Heart left ventricle (tissue), 16 donors: ENCODE measurements around the gene WNT7A. TPM values are rescaled to one million over a fixed set of nuclear protein-coding genes. Genes with fewer than 3 reads are reported as not detected.

Experiments used
- ATAC-seq, 4 donors: fragments of 200-7000 bp; cut with Tn5 transposase; one replicate each; pipeline ENCODE4 v1.9.1; 2020 to 2022; ENCODE audit warnings: moderate library complexity in 4 of 4, mild to moderate bottlenecking in 3 of 4, moderate number of reproducible peaks in 1 of 4
- DNase-seq, 5 donors: peaks; one replicate each; pipeline ENCODE4 v3.0.0-alpha.2; 2020
- H3K27ac ChIP-seq, 12 donors: fragments of 200-600 bp; sonication (generic) in 4 of 12; one replicate each; pipeline versions ENCODE4 v1.5.0 to v1.8.0; 2016 to 2022; ENCODE audit warnings: mild to moderate bottlenecking in 2 of 12
- H3K27me3 ChIP-seq, 9 donors: fragments of 200-600 bp; sonication (generic) in 2 of 9; one replicate each; pipeline versions ENCODE4 v1.5.1 to v1.8.0; 2016 to 2022; ENCODE audit warnings: mild to moderate bottlenecking in 3 of 9
- H3K36me3 ChIP-seq, 9 donors: fragments of 200-600 bp; sonication (generic) in 2 of 9; one replicate each; pipeline versions ENCODE4 v1.5.0 to v1.8.0; 2018 to 2022; ENCODE audit warnings: mild to moderate bottlenecking in 2 of 9
- H3K4me1 ChIP-seq, 12 donors: fragments of 200-600 bp; sonication (generic) in 4 of 12; one replicate each; pipeline versions ENCODE4 v1.5.0 to v1.8.0; 2016 to 2022; ENCODE audit warnings: mild to moderate bottlenecking in 3 of 12
- H3K4me3 ChIP-seq, 12 donors: fragments of 200-600 bp; sonication (generic) in 4 of 12; one replicate each; pipeline versions ENCODE4 v1.5.0 to v1.8.0; 2017 to 2022; ENCODE audit warnings: mild to moderate bottlenecking in 9 of 12, moderate library complexity in 4 of 12
- H3K9me3 ChIP-seq, 12 donors: fragments of 200-600 bp; sonication (generic) in 4 of 12; one replicate each; pipeline versions ENCODE4 v1.5.0 to v1.8.0; 2016 to 2022; ENCODE audit warnings: mild to moderate bottlenecking in 1 of 12
- POLR2A ChIP-seq, 2 donors: fragments of 450-650 bp; IDR thresholded peaks; one replicate each; pipeline ENCODE4 v1.6.1; 2017; ENCODE audit warnings: antibody characterized with exemption in 2 of 2, mild to moderate bottlenecking in 2 of 2, moderate library complexity in 2 of 2
- WGBS, 4 donors: extraction: QIAGEN DNeasy Blood & Tissue Kit in 2 of 4; methylation state at CpG; one replicate each; pipeline versions ENCODE4 v1.1.5 to v1.1.7; 2013 to 2018; 5-methylcytosine and 5-hydroxymethylcytosine counted together
- intact Hi-C, 10 donors: fragments of 100-400 bp; cut with DNase I; formaldehyde crosslinking; loops; one replicate each; pipeline versions ENCODE4 v1.11.1 to v1.14.2; 2022
- polyA plus RNA-seq, 2 donors: library from polyadenylated mRNA; stranded (reverse); fragments of 200-250 nt; gene quantifications; one replicate each; pipeline ENCODE4 v1.2.3, GENCODE V29; 2013
- total RNA-seq, 9 donors: library from RNA; depleted of rRNA in 2 of 9; stranded (reverse); fragments of >200 nt in 2 of 9; fragmentation: NEBNext Ultra II Directional in 3 of 9; extraction: Animal tissue kit (Norgen Biotek cat#: 25700) in 3 of 9; gene quantifications; one replicate each; pipeline versions ENCODE4 v1.1.0 to v1.2.4, GENCODE V29; 2016 to 2023
- TF ChIP-seq, protein P1 (sequence below), 12 donors: fragments of 200-600 bp; sonication (generic) in 4 of 12; IDR thresholded peaks; one replicate each; pipeline versions ENCODE4 v1.5.0 to v1.8.0; 2018 to 2022; ENCODE audit warnings: antibody characterized with exemption in 12 of 12, mild to moderate bottlenecking in 5 of 12
- donor health status: ischemic (EF 13 %, LVEDD 7.1; RV severe dilation, severe dysfunction).
- donor health status: healthy with polysubstance abuse.
- donor health status: DM: no; HTN: yes; CAD: no.
- donor health status: DM: no; HTN: no; CAD: no.
- donor health status: ischemic (EF 25% LVEDD 6.9; RV normal size, moderate dysfunction).
- donor health status: ischemic (EF 25% LVEDD 5.7; RV mildly dilated, moderate dysfunction).
- donor health status: healthy.
- donor health status: DM: yes; HTN: yes; CAD: no.
- donor health status: ischemic (EF 35%, LVEDD 5.7; RV mildly dilated, moderate dysfunction).
- donor health status: nonischemic (EF 11% LVEDD 7.7; RV severe dilation, severe dysfunction).
- donor health status: DM: yes; HTN: yes; CAD: no.
- donor health status: PGD.
- donor health status: ischemic (EF 29% LVEDD 5.4; RV normal size, mild dysfunction).
- donor health status: nonischemic (EF 23%, LVEDD 6.1; RV moderate dilation, normal function).

The WNT7A gene
- total and polyA plus RNA-seq, 11 donors: not detected

DNA sequence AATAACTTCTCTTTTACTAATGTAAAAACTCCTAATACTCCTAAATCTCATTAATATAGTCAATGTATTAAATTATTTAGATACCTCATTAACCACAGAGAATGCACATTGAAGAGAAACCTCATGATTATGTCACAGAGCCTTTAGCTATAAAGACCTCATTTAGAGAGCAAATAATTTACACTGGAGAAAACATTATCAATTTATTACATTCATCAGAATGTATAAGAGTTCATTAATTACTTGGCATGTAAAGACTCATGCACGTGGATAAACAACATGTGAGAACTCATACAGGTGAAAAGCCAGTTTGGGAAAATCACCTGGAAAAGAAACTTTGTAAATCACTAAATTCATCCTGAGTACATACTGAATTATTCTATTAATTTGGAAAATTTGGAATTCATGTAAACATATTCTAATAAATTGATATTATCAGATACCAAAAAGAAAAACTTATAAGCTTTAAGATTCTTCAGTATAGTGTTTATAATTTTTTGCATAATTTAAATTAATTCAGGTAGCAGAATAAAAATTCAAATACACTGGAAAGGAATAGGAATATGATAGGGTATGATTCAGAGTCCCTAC lies 22.9 kb upstream of the WNT7A start:
- Histone ChIP-seq H3K4me3 (no peak overlapping the region), H3K9me3 (peaks cover 0 to 86% (median 70%) of the 10 kb centered on the region in 12 donors), H3K27ac (no peak overlapping the region), H3K36me3 (no peaks in the 10 kb centered on the region), H3K27me3 (no peaks in the 10 kb centered on the region), H3K4me1 (no peaks in the 10 kb centered on the region)
- ATAC-seq: no peak
- 37 to 61% (median 53%) methylated on average over 1 of the region's 1 CpG for WGBS, 4 donors
- TF ChIP-seq, protein P1, sequence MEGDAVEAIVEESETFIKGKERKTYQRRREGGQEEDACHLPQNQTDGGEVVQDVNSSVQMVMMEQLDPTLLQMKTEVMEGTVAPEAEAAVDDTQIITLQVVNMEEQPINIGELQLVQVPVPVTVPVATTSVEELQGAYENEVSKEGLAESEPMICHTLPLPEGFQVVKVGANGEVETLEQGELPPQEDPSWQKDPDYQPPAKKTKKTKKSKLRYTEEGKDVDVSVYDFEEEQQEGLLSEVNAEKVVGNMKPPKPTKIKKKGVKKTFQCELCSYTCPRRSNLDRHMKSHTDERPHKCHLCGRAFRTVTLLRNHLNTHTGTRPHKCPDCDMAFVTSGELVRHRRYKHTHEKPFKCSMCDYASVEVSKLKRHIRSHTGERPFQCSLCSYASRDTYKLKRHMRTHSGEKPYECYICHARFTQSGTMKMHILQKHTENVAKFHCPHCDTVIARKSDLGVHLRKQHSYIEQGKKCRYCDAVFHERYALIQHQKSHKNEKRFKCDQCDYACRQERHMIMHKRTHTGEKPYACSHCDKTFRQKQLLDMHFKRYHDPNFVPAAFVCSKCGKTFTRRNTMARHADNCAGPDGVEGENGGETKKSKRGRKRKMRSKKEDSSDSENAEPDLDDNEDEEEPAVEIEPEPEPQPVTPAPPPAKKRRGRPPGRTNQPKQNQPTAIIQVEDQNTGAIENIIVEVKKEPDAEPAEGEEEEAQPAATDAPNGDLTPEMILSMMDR (IDR thresholded peaks at IDR 0.05): no peak
- TF ChIP-seq POLR2A (IDR thresholded peaks at IDR 0.05): no peak
- DNase-seq: no peak
- intact Hi-C loops: no loop called here

GRCh38 chr3:13901935-13902584 lies 22.2 kb upstream of the WNT7A start:
- H3K9me3 ChIP-seq: peaks cover 0 to 79% (median 66%) of the 10 kb centered on the region in 12 donors
- H3K27me3 ChIP-seq: no peaks in the 10 kb centered on the region
- no peaks in the 10 kb centered on the region for H3K36me3 ChIP-seq
- WGBS, 4 donors: 61 to 66% (median 64%) methylated on average over 1 of the region's 1 CpG
- no peak for ATAC-seq
- intact Hi-C loops: no loop called here
- H3K4me3 ChIP-seq: no peak overlapping the region
- H3K27ac ChIP-seq: no peak overlapping the region
- no peaks in the 10 kb centered on the region for H3K4me1 ChIP-seq
- TF ChIP-seq POLR2A (IDR thresholded peaks at IDR 0.05): no peak
- TF ChIP-seq, protein P1 (IDR thresholded peaks at IDR 0.05): no peak
- no peak for DNase-seq

- Histone ChIP-seq H3K27ac (no peak overlapping the region), H3K27me3 (no peaks in the 10 kb centered on the region), H3K4me1 (peaks cover 0 to 20% (median 12%) of the 10 kb centered on the region in 12 donors), H3K4me3 (no peak overlapping the region), H3K36me3 (no peaks in the 10 kb centered on the region), H3K9me3 (peaks cover 0 to 42% (median 30%) of the 10 kb centered on the region in 12 donors)
- DNase-seq (no peak), ATAC-seq (no peak)
- TF ChIP-seq, protein P1 (IDR thresholded peaks at IDR 0.05): no peak
- no peak for TF ChIP-seq POLR2A (IDR thresholded peaks at IDR 0.05)
- WGBS, 4 donors: 78 to 85% (median 82%) methylated on average over 3 of the region's 3 CpGs
- intact Hi-C loops: loop anchor here (5.0 to 10.0 kb wide), 11 partner anchors 214 to 569 kb away; partner anchors contain the start of genes LSM3 (in 5 of the 10), TMEM43 (in 5 of the 10), XPC (in 5 of the 10) and CHCHD4 (in 2 of the 10)
Observed at GRCh38 chr3:13898346-13898745, 18.5 kb upstream of the WNT7A start.

GRCh38 chr3:13896473-13897154 lies 16.7 kb upstream of the WNT7A start:
- DNase-seq (peak in 1 of 5 donors; percentile 44), ATAC-seq (peak; percentile 36 to 75 (median 66))
- H3K4me3 ChIP-seq: peak overlapping the region in 10 of 12 donors; percentile 62 to 78 (median 67)
- peaks cover 0 to 20% (median 12%) of the 10 kb centered on the region in 12 donors for H3K4me1 ChIP-seq
- peak overlapping the region in 2 of 12 donors; percentile 63 to 78 for H3K27ac ChIP-seq
- no peaks in the 10 kb centered on the region for H3K27me3 ChIP-seq
- no peaks in the 10 kb centered on the region for H3K36me3 ChIP-seq
- H3K9me3 ChIP-seq: peaks cover 0 to 24% (median 13%) of the 10 kb centered on the region in 12 donors
- WGBS, 4 donors: 18 to 25% (median 20%) methylated on average over 12 of the region's 12 CpGs
- TF ChIP-seq, protein P1 (IDR thresholded peaks at IDR 0.05): peak; percentile 53 to 83 (median 70)
- TF ChIP-seq POLR2A (IDR thresholded peaks at IDR 0.05): no peak
- intact Hi-C loops: loop anchor here (1.0 to 10.0 kb wide), 12 partner anchors 216 to 571 kb away; partner anchors contain the start of genes LSM3 (in 5 of the 10), TMEM43 (in 5 of the 10), XPC (in 5 of the 10) and CHCHD4 (in 2 of the 10)
